HG02623 (cell line): Measurements from ENCODE around the gene CDK16.

Experiments used
- ATAC-seq: cut with Tn5 transposase; IDR thresholded peaks from one replicate; pipeline ENCODE4 v1.9.1; 2021; ENCODE audit warnings: moderate library complexity; ENCODE audit not compliant: unreplicated experiment

CDK16 gene

DNA sequence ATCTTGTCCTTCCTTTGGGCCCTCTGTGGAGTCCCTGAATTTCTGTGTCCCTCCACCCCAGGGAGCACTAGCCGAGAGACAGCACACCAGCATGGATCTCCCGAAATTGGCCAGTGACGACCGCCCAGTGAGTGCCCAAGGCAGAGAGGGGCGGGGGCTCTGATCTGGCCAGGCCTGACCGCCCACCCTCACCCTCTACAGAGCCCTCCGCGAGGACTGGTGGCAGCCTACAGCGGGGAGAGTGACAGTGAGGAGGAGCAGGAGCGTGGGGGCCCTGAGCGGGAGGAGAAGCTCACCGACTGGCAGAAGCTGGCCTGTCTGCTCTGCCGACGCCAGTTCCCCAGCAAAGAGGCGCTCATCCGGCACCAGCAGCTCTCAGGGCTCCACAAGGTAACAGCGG, 33.2 kb upstream of the CDK16 start:
- ATAC-seq = no peak

DNA sequence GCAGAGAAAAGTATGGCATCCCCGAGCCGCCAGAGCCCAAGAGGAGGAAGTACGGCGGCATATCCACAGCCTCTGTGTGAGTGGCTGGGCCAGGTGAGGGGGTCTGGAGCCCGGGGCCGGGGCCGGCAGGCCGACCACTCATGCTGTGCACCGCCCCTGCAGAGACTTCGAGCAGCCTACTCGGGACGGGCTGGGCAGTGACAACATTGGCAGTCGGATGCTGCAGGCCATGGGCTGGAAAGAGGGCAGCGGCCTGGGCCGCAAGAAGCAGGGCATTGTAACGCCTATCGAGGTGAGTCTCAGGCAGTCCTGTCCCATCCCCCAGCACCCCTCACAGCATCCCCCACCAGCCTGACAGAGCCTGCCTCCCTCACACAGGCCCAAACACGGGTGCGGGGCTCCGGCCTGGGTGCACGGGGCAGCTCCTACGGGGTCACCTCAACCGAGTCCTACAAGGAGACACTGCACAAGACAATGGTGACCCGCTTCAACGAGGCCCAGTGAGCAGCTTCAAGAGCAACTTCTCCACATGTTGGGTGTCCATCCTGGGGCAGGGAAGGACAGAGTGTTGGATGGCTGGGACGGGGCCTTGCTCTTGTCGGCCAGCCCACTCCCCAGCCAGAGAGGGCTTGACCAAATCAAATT, 32.3 kb upstream of the CDK16 start:
- ATAC-seq = no peak

DNA sequence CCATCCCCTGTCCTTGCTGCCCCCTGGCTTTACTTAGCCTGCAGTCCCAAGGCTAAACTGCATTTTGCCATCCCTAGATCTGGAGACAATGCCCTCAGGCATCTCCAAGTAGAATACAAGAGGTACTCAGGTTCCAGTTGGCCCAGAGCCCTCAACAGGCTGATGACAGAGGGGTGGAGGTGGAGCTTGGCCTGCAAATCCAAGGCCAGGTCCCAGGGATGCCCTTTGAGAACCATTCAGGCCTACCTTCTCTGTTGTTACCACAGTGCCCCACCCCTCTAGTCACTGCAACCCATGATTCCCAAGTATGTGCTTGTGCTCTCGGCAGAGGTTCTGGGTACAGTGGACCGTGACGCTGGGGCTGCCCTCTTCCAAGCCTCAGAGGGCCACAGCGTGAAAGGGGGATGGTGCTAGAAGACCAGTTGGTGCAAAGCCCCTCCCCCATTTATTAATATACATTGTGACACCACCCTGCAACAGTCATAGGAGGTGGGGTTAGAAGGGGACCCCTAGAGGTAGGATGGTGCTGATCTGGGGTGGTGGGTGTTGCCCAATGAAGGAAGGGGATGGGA, 31.3 kb upstream of the CDK16 start:
- ATAC-seq = no peak

DNA sequence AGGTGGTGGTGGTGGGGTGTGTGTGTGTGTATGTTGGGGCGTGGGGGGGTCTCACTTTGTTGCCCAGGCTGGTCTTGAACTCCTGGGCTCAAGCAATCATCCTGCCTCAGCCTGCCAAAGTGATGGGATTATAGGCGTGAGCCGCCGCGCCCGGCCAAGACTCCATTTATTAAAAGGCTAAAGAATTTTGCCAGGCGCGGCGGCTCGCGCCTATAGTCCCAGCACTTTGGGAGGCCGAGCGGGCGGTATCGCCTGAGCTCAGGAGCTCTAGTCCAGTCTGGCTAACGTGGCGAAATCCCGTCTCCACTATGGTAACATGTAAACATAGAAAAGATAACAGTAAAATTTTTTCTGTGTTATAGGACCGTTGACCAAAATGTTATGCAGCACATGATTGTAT, 28.6 kb upstream of the CDK16 start:
- no peak for ATAC-seq

DNA sequence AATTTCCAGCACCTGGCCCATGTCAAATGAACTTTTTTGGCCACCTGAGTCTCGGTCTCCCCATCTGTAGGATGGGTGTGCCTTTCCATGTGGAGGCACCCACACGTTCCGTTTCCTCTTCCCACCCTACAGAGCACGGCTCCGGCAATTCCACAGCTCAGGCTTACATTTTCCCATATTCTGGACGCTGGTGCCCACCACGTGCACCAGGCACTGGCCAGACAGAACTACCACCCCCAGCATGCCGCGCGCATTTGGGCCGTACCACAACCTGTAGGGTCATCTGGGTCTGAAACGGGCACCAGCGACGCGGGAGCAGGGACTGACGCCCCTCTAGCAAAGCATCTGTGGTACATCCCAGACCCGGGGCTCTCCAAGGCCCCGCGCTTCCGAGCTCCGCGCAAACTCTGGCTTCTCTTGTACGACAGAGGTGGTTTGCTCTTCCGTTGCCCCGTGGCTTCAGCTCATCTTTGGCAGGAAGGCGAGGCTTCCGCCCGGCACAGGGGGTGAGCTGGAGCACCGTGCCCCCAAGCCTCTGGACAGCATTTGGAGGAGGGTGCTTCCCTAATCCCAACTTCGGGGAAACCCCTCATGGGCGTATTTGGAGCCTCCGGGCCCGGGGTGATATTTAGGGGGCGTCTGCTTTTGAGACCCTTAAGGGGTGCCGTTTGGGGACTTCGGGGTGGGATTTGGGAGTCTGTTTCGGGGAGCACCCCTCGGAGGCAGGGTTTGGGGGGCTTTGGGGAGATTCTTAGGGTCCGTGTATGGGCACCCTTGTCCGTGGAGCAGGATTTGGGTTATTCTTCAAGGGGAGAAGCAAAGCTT, 27.8 kb upstream of the CDK16 start:
- ATAC-seq = peak; percentile 64

DNA sequence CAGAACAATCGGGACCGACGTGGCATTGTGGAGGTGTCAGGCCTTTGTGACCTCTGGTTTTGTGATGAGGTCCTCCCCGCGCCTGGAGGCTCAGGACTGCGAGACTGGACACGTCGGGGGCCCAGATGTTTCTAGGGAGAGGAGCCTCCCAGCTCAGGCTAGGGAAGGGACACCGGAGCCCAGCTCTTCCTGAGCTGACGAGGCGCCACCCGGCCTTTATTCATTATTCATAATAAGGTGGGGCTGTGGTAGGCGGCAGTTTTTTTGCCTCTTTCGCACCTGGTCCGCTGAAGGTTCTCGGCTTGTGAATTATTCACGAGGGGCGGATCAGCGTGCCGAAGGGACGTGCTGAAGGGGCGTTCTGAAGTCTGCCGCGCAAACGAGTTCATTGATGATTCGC, 27.1 kb upstream of the CDK16 start:
- no peak for ATAC-seq

DNA sequence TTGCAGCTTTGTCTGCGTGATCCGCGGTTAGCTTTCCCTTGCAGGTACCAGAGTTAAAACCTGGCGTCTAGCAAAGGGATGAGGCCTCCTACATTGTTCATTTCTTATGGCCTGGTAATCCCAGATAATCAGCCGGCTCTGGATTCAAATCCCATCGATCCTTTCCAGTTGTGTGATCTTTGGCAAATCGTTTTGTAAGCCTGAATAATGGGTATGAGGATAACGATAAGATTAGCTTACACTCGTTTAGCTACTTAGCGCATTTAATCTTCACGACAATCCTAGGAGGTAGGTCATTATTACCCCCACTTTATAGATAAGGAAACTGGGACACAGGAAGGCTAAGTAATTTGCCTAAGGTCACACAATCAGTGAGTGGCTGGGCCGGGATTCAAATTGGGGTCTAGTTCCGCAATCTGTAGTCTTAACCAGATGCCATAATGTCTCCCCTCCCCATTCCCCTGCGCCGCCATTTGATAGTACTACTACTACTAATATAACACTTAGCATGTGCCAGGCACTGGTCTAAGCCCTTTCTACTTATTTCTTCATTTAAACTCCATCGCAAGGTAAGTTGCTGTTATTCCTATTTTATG, 26.6 kb upstream of the CDK16 start:
- no peak for ATAC-seq

DNA sequence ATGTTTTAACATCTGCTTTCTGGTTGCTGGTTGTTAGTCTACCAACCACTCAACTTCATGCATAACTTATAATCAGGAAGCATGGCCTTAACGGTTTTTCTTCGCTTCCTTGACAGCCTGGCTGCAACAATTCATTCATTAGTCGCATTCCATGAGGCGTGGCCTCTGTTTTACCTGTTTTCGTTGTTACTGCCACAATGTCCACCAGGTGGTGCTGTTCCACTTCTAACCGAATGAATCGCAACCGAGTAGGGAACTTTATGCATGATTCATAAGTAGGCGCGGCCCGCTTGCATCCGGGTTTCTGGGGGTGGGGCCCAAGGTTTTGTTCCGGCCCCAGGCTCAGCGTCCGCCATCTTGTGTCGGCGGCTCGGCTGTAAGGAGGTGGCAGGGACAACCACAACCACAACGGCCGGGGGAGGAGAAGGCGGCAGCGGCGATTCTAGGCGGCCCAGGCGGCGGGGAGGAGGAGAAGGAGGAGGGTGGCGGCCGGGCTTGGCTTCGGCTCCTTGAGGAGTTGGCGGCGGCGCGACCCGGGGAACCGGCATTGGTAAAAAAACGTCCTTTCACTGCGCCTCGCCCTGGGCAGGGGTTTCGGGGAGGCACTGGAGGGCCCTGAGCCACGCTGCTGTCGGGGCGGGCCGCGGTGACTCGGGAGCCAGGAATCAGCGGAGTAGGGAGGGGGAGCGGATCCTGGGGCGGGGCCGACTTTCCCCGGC, 24.8 kb upstream of the CDK16 start, which contains the start of gene UBA1:
Gene UBA1 (plus strand): TSS at position 355 of the 719 bp plus-strand sequence. CDS start 4,974 bp downstream, outside the sequence.
- ATAC-seq = peak; percentile 48

DNA sequence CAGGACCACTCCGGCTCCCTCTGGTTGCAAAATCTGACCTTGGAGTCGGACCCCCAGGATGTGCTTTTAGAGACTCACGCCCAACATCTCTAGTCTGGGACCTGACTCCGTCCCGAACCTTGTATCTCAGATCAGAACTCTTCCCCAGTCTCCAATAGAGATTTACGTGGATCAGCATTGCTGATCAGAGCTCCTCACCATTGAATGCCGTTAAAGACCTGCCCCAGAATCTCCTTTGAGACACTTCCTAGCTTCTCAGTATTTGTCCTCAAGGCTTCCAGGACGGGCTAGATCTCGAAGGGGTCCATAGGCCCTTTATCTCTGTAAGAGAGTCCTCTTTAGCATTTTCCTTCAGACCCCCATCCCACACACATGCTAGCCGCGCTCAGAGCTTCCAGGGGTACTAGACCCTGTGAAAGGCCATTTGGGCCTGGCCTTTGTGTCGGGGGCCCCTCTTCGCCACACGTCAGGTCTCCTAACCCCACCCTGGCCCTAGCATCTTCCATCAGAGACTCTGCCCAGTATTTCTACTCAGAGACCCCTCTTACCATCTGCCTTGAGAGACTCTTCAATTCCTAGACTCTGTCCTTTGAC, 24.2 kb upstream of the CDK16 start:
- no peak for ATAC-seq

DNA sequence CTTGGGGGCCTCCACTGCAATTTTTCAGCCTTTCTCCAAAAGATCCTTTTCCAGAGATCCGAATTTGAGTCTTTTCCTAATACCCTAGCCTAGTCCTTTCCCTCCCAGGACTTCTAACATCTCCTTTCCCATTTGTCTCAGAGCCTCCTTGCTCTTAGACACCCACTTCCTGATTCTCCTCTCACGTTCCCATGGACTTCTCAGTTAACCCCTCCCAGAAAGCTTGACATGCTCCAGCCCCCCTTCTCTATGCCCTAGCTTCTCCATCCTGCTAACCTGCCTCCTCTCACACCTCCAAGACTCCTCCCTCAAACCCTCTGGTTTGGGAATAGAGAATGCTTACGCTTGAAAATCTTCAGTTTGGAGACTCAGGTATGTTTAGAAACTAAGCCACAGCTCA, 22.4 kb upstream of the CDK16 start:
- no peak for ATAC-seq

DNA sequence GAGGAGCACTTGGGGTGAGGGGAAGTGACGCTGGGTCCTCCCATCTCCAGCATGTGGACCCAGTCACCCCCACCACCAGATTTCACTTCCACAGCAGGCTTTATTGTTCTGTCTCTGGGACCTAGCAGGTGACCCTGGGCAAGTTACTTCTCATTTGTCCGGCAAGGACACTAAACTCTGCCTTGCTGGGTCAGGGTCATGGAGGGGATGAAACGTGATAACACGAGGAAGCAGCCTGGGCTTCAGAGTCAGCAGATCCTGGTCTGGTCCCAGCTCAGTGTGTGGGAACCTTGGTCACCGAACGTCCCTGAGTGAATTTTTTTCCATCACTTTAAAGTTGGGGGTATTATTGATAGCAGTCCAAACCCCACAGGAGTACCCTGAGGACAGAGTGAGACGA, 21.0 kb upstream of the CDK16 start:
- ATAC-seq = no peak

DNA sequence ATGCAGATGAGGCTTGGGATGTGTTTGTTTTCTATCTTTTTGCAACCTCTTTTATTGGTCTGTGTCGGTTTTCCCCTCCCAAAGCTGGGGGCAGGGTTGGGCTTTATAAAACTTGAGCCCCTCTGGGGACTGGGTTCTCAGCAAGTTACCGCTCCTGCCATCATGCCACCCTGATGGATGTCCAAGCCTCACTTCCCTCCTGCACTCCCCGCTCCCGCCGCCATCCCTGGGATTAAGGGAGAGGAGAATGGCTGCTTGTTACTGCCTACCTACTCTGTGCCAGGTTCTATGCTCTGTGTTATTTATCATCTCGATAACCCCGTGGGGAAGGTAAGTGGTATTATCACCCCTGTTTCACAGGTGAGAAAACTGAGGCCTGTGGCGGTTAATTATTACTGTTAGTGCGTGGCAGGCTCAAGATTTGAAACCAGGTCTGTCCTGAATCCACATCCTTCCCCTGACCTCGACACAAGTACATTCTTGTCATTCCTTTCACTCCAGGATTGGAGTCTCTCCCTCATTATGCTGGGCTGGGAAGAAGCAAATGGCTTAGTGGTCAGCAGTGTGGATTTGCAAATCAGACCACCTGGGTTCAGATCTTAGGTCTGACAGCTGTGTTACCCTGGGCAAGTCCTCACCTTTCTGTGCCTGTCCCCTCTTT, 20.3 kb upstream of the CDK16 start:
- no peak for ATAC-seq

DNA sequence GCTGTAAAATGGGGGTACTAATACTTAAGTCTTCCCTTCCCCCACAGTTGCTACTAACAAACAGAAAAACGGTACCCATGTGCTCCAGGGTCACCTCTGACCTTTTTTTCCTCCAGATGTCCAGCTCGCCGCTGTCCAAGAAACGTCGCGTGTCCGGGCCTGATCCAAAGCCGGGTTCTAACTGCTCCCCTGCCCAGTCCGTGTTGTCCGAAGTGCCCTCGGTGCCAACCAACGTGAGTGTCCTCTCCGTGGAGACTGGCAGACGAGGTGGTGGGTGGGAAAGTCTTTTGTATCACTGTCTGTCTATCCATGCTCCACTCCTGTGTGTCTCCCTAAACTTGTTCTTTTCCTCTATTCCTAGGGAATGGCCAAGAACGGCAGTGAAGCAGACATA, 19.8 kb upstream of the CDK16 start:
- no peak for ATAC-seq

DNA sequence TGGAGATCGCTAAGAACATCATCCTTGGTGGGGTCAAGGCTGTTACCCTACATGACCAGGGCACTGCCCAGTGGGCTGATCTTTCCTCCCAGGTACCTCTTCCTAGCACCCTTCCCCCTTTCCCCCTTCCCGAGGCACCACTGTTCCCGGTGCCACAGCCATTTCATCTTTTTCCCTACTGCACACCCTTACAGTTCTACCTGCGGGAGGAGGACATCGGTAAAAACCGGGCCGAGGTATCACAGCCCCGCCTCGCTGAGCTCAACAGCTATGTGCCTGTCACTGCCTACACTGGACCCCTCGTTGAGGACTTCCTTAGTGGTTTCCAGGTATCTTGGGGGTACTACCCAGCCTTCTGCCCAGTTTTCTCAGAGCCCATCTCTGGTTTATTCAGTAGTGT, 19.2 kb upstream of the CDK16 start:
- no peak for ATAC-seq

DNA sequence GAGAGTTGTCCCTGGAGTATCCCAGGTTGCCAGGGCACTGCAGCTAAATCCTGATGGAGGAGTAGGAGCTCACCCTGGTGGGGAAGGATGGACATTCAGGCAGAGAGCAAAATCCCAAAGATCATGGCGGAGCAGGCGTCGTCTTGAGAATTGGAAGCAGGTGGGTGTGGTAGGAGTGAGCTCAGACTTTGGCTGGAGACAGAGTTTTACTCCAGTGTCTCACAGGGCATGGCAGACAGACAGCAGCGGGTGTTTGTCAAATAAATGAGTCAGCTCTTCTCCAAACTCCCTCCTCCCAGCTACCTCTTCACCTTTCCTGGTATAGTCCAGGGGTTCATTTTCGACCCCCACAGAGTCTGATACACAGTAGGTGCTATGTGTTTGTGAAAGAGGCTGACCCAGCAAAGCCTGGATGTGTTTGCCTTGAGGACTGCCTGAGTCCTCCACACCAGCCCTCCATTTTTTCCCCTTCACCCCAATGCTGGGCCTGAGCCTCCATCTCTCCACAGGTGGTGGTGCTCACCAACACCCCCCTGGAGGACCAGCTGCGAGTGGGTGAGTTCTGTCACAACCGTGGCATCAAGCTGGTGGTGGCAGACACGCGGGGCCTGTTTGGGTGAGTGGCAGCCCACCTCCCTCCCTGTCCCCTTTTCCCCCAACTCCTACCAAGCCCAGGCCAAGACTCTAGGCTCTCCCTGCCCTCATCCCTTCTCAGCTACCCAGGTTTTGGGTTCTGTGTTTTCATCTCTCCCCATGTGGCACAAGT, 17.9 kb upstream of the CDK16 start:
- ATAC-seq = no peak

DNA sequence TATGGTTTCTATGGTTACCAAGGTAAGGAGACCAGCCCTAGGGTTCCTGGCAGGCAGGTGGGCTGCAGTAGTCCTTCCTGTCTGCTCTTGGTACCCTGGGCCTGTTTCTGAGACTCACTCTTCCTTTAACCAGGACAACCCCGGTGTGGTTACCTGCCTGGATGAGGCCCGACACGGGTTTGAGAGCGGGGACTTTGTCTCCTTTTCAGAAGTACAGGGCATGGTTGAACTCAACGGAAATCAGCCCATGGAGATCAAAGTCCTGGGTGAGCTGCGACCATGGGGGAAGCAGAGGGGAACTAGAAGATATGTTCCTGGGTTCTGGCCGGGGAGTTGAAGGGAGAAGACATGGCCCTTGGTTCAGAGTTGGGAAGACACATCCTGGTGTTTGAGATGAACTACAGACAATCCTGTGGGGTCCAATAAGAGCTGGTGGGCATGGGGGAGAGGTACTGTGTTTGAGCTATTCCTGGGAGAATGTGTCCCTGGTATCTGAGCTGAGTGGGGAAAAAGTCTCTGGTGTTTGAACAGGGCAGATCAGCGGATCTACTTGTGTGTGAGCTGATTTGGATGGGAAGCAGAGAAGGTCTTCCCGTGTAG, 17.0 kb upstream of the CDK16 start:
- ATAC-seq = no peak

DNA sequence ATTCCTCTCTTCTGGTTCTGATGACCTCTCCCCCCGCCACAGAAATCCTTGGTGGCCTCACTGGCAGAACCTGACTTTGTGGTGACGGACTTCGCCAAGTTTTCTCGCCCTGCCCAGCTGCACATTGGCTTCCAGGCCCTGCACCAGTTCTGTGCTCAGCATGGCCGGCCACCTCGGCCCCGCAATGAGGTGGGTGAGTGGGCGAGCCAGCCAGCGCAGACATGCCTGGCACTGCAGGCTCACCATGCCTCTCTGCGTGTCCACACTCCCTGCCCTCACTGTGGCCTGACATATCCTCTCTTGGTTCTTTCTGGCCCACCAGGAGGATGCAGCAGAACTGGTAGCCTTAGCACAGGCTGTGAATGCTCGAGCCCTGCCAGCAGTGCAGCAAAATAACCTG, 16.2 kb upstream of the CDK16 start:
- ATAC-seq = no peak

DNA sequence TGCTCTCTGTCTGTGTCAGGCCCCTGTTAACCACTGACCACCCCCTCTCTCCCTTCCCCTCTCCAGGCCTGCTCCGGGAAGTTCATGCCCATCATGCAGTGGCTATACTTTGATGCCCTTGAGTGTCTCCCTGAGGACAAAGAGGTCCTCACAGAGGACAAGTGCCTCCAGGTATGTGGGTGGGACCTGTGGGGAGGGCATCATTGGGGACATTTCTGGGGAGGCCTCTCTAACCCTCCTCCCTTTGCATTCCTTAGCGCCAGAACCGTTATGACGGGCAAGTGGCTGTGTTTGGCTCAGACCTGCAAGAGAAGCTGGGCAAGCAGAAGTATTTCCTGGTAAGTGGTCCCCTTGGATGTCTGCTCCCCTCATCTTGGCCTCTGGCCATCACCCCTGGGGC, 15.6 kb upstream of the CDK16 start:
- ATAC-seq = no peak

DNA sequence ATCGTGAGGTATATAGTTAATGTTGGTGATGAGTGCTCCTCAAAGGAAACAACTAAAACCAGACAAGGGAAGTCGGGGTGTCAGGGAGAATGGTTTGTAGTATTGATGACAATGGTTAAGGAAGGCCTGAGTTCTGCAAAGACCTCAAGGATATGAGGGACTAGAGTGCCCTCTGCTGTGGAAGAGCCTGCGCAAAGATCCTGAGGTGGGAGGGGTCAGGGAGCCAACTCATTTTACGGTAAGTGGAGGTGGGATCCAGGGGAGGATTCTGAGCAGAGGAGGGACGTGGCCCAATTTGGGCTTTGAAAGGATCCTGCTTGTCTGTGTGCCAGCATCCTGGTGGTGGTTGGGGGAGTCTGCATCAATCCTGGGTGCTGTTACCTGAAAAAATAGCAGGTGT, 13.5 kb upstream of the CDK16 start:
- ATAC-seq = no peak
